WTC11 (cell line): ENCODE data around the gene UGT1A10. TPM values are rescaled to one million over a fixed set of nuclear protein-coding genes. Genes with fewer than 3 reads are reported as not detected.

Source experiments
- ATAC-seq: fragments of 200-7000 bp; cut with Tn5 transposase; 2 replicates; pipeline ENCODE4 v1.10.0; 2021; ENCODE audit warnings: mild to moderate bottlenecking, moderate library complexity
- CTCF ChIA-PET: fragments of 300-600 bp; sonication (Branson Sonifier 250); formaldehyde crosslinking; loops from one replicate; lab custom pipeline; 2021; ENCODE audit warnings: antibody characterized with exemption; lab: Charles Lee
- POLR2A ChIA-PET: fragments of 350-600 bp; sonication (Branson Sonifier 250); formaldehyde crosslinking; loops from one replicate; lab custom pipeline; 2021; ENCODE audit warnings: antibody characterized with exemption; lab: Charles Lee
- DNase-seq: peaks from one replicate; pipeline ENCODE4 v3.0.0; 2021; ENCODE audit warnings: low spot score
- H3K27ac Mint-ChIP-seq: 2 replicates; pipeline ENCODE4 v1.8.0; 2021; ENCODE audit warnings: mixed read lengths
- H3K27me3 Mint-ChIP-seq: 2 replicates; pipeline ENCODE4 v1.8.0; 2021; ENCODE audit warnings: low read depth, mild to moderate bottlenecking, moderate library complexity, mixed read lengths
- H3K36me3 Mint-ChIP-seq: 2 replicates; pipeline ENCODE4 v1.8.0; 2021; ENCODE audit warnings: mixed read lengths
- H3K4me1 Mint-ChIP-seq: 2 replicates; pipeline ENCODE4 v1.8.0; 2022; ENCODE audit warnings: mixed read lengths
- H3K4me3 Mint-ChIP-seq: 2 replicates; pipeline ENCODE4 v1.8.0; 2021; ENCODE audit warnings: mild to moderate bottlenecking, moderate library complexity, mixed read lengths
- H3K9me3 Mint-ChIP-seq: 2 replicates; pipeline ENCODE4 v1.8.0; 2021; ENCODE audit warnings: mixed read lengths
- ATF2 ChIP-seq: sonication (generic); formaldehyde crosslinking; IDR thresholded peaks from 2 replicates; pipeline ENCODE4 v1.8.1; 2022; ENCODE audit warnings: low read depth, missing genetic modification reagents, borderline replicate concordance
- ATF6 ChIP-seq: sonication (generic); formaldehyde crosslinking; IDR thresholded peaks from 2 replicates; pipeline ENCODE4 v1.8.1; 2023; ENCODE audit warnings: mild to moderate bottlenecking, missing genetic modification reagents
- CREB1 ChIP-seq: sonication (generic); formaldehyde crosslinking; IDR thresholded peaks from 2 replicates; pipeline ENCODE4 v1.8.0; 2023; ENCODE audit warnings: mild to moderate bottlenecking, missing genetic modification reagents
- ESRRA ChIP-seq: sonication (generic); formaldehyde crosslinking; IDR thresholded peaks from 2 replicates; pipeline ENCODE4 v1.8.1; 2022; ENCODE audit warnings: mild to moderate bottlenecking, missing genetic modification reagents, borderline replicate concordance
- ETV6 ChIP-seq: sonication (generic); formaldehyde crosslinking; IDR thresholded peaks from 2 replicates; pipeline ENCODE4 v1.8.1; 2022; ENCODE audit warnings: mild to moderate bottlenecking, missing genetic modification reagents
- JUN ChIP-seq: sonication (generic); formaldehyde crosslinking; IDR thresholded peaks from 2 replicates; pipeline ENCODE4 v1.8.0; 2023; ENCODE audit warnings: mild to moderate bottlenecking, missing genetic modification reagents
- NFATC4 ChIP-seq: fragments of 250-450 bp; sonication (Bioruptor Pico); IDR thresholded peaks from 2 replicates; pipeline ENCODE4 v1.9.0; 2021; ENCODE audit warnings: mild to moderate bottlenecking
- PRRX2 ChIP-seq: fragments of 250-450 bp; sonication (Bioruptor Pico); IDR thresholded peaks from 2 replicates; pipeline ENCODE4 v1.8.0; 2021; ENCODE audit warnings: mild to moderate bottlenecking
- RELA ChIP-seq: sonication (generic); formaldehyde crosslinking; IDR thresholded peaks from 2 replicates; pipeline ENCODE4 v1.8.1; 2022; ENCODE audit warnings: missing genetic modification reagents, mild to moderate bottlenecking, borderline replicate concordance
- SMAD3 ChIP-seq: sonication (generic); formaldehyde crosslinking; IDR thresholded peaks from 2 replicates; pipeline ENCODE4 v1.8.0; 2022; ENCODE audit warnings: missing genetic modification reagents, mild to moderate bottlenecking, borderline replicate concordance
- TEAD1 ChIP-seq: sonication (generic); formaldehyde crosslinking; IDR thresholded peaks from 2 replicates; pipeline ENCODE4 v1.8.0; 2022; ENCODE audit warnings: mild to moderate bottlenecking, missing genetic modification reagents
- ZBTB43 ChIP-seq: sonication (generic); formaldehyde crosslinking; IDR thresholded peaks from 2 replicates; pipeline ENCODE4 v1.8.1; 2023; ENCODE audit warnings: mild to moderate bottlenecking, missing genetic modification reagents
- ZNF425 ChIP-seq: fragments of 250-450 bp; sonication (Bioruptor Pico); conservative IDR thresholded peaks from 2 replicates; pipeline ENCODE4 v1.9.0; 2021; ENCODE audit warnings: mild to moderate bottlenecking
- ZNF671 ChIP-seq: fragments of 250-450 bp; sonication (Bioruptor Pico); IDR thresholded peaks from 2 replicates; pipeline ENCODE4 v1.8.0; 2021; ENCODE audit warnings: mild to moderate bottlenecking
- total RNA-seq: library from RNA; stranded (reverse); gene quantifications from 3 replicates; pipeline ENCODE4 v1.2.3, GENCODE V29; 2021
- TF ChIP-seq, protein P1 (sequence below): sonication (generic); formaldehyde crosslinking; IDR thresholded peaks from 2 replicates; pipeline ENCODE4 v1.8.0; 2023; ENCODE audit warnings: missing genetic modification reagents
- TF ChIP-seq, protein P2 (sequence below): sonication (generic); formaldehyde crosslinking; IDR thresholded peaks from 2 replicates; pipeline ENCODE4 v1.8.0; 2022; ENCODE audit warnings: mild to moderate bottlenecking, missing genetic modification reagents
- TF ChIP-seq, protein P3 (sequence below): sonication (generic); formaldehyde crosslinking; IDR thresholded peaks from 2 replicates; pipeline ENCODE4 v1.8.1; 2023; ENCODE audit warnings: mild to moderate bottlenecking, moderate library complexity, missing genetic modification reagents

The UGT1A10 gene
- total RNA-seq, 1 experiment from 2014 or later: not detected

- no peak for TF ChIP-seq ZBTB43 (CRISPR knock-in tag)
- no peak for TF ChIP-seq RELA (CRISPR knock-in tag)
- no peak for TF ChIP-seq CREB1
- TF ChIP-seq, all 79 proteins: peak for 0
These were observed 174.8 kb downstream of the UGT1A10 start (continued) for GRCh38 chr2:233811087-233811486.

GRCh38 chr2:233811732-233812131, 175.5 kb downstream of the UGT1A10 start:
- H3K27me3 Mint-ChIP-seq: no peaks in the 10 kb centered on the region; the same call in 1 of the 2 replicates
- no peak for DNase-seq
- ChIA-PET POLR2A (no interaction called here), CTCF (no interaction called here)
- no peak for TF ChIP-seq TEAD1 (CRISPR knock-in tag)
- TF ChIP-seq, protein P1, sequence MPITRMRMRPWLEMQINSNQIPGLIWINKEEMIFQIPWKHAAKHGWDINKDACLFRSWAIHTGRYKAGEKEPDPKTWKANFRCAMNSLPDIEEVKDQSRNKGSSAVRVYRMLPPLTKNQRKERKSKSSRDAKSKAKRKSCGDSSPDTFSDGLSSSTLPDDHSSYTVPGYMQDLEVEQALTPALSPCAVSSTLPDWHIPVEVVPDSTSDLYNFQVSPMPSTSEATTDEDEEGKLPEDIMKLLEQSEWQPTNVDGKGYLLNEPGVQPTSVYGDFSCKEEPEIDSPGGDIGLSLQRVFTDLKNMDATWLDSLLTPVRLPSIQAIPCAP (CRISPR knock-in tag): no peak
- no peak for TF ChIP-seq ATF6 (CRISPR knock-in tag)
- no peak for TF ChIP-seq ZNF671
- no peak for TF ChIP-seq ETV6 (CRISPR knock-in tag)
- TF ChIP-seq ATF2: no peak
- no peak for TF ChIP-seq ZNF425 (CRISPR knock-in tag)
- TF ChIP-seq SMAD3 (CRISPR knock-in tag): no peak
- TF ChIP-seq, protein P2, sequence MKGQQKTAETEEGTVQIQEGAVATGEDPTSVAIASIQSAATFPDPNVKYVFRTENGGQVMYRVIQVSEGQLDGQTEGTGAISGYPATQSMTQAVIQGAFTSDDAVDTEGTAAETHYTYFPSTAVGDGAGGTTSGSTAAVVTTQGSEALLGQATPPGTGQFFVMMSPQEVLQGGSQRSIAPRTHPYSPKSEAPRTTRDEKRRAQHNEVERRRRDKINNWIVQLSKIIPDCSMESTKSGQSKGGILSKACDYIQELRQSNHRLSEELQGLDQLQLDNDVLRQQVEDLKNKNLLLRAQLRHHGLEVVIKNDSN (CRISPR knock-in tag): no peak
- TF ChIP-seq ZBTB43 (CRISPR knock-in tag): no peak
- TF ChIP-seq PRRX2 (CRISPR knock-in tag): no peak
- no peak for TF ChIP-seq ESRRA (CRISPR knock-in tag)
- TF ChIP-seq NFATC4 (CRISPR knock-in tag): no peak
- TF ChIP-seq JUN (CRISPR knock-in tag): no peak
- TF ChIP-seq, protein P3, sequence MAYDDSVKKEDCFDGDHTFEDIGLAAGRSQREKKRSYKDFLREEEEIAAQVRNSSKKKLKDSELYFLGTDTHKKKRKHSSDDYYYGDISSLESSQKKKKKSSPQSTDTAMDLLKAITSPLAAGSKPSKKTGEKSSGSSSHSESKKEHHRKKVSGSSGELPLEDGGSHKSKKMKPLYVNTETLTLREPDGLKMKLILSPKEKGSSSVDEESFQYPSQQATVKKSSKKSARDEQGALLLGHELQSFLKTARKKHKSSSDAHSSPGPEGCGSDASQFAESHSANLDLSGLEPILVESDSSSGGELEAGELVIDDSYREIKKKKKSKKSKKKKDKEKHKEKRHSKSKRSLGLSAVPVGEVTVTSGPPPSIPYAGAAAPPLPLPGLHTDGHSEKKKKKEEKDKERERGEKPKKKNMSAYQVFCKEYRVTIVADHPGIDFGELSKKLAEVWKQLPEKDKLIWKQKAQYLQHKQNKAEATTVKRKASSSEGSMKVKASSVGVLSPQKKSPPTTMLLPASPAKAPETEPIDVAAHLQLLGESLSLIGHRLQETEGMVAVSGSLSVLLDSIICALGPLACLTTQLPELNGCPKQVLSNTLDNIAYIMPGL (CRISPR knock-in tag): no peak
- no peak overlapping the region for H3K4me3 Mint-ChIP-seq
- ATAC-seq: no peak
- no peak overlapping the region for H3K27ac Mint-ChIP-seq
- no peaks in the 10 kb centered on the region for H3K36me3 Mint-ChIP-seq
- H3K9me3 Mint-ChIP-seq: peaks cover 11% of the 10 kb centered on the region
- no peaks in the 10 kb centered on the region for H3K4me1 Mint-ChIP-seq
